ENCODE measurements around the gene KCNJ10.

KCNJ10 gene

GRCh38 chr1:160022330-160023310, 47.3 kb downstream of the KCNJ10 start:
- Histone ChIP-seq H3K36me3 (ENCODE audit: control insufficient read depth, low read length) (no peaks in the 10 kb centered on the region), H3K4me3 (ENCODE audit: low read length) (no peak overlapping the region), H4K20me1 (ENCODE audit: control insufficient read depth, insufficient read depth, low read depth, low read length) (no peaks in the 10 kb centered on the region), H3K4me2 (ENCODE audit: low read length) (no peak overlapping the region), H3K79me2 (ENCODE audit: control insufficient read depth, low read length) (no peaks in the 10 kb centered on the region), H3F3A (ENCODE audit: control insufficient read depth, insufficient read depth) (no peaks in the 10 kb centered on the region), H3K4me1 (ENCODE audit: control insufficient read depth, low read length) (no peaks in the 10 kb centered on the region), H3K27me3 (ENCODE audit: control insufficient read depth, low read length) (peaks cover 12% of the 10 kb centered on the region), H3K9me2 (replicated peaks; ENCODE audit: control insufficient read depth, low read length) (no peaks in the 10 kb centered on the region), H3K27ac (ENCODE audit: low read depth, low read length) (no peak overlapping the region), H3K9me3 (ENCODE audit: control insufficient read depth, insufficient read depth, low read length) (no peaks in the 10 kb centered on the region)
- TF ChIP-seq EZH2phosphoT487 (IDR thresholded peaks at IDR 0.05; ENCODE audit: borderline replicate concordance, low read length): no peak
- TF ChIP-seq, protein P1, sequence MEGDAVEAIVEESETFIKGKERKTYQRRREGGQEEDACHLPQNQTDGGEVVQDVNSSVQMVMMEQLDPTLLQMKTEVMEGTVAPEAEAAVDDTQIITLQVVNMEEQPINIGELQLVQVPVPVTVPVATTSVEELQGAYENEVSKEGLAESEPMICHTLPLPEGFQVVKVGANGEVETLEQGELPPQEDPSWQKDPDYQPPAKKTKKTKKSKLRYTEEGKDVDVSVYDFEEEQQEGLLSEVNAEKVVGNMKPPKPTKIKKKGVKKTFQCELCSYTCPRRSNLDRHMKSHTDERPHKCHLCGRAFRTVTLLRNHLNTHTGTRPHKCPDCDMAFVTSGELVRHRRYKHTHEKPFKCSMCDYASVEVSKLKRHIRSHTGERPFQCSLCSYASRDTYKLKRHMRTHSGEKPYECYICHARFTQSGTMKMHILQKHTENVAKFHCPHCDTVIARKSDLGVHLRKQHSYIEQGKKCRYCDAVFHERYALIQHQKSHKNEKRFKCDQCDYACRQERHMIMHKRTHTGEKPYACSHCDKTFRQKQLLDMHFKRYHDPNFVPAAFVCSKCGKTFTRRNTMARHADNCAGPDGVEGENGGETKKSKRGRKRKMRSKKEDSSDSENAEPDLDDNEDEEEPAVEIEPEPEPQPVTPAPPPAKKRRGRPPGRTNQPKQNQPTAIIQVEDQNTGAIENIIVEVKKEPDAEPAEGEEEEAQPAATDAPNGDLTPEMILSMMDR (IDR thresholded peaks at IDR 0.05; ENCODE audit: low read depth, low read length, poor library complexity, severe bottlenecking): no peak

DNA sequence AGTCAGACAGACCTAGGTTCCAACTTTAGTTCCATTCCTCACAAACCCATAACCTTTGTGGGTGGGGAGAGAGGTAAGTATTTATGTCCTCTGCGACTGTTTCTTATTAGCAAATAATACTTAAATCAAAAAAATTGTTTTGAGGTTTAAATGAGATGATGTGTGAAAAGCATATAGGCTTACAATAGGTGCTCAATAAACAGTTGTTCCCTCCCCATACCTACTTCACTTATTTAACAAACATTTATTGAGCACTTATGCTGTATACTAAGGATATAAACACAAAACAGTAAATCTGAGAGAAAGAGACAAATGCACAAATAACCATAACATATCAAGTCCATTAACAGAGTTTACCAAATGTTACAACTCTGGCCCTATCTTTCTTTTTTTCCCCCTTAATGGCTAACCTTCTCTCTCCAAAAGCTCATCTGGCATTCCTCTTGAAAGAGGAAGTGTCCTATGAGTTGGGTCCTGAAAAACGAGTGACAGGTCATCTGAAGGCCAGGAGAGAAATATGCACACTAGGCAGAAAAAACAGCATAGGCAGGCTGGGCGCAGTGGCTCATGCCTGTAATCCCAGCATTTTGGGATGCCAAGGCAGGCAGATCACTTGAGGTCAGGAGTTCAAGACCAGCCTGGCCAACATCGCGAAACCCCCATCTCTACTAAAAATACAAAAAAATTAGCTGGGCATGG, 48.4 kb downstream of the KCNJ10 start:
- Histone ChIP-seq H3K27ac (ENCODE audit: low read depth, low read length) (no peak overlapping the region), H3K27me3 (ENCODE audit: control insufficient read depth, low read length) (peaks cover 12% of the 10 kb centered on the region), H3K4me3 (ENCODE audit: low read length) (no peak overlapping the region), H3K9me2 (replicated peaks; ENCODE audit: control insufficient read depth, low read length) (no peaks in the 10 kb centered on the region), H3K79me2 (ENCODE audit: control insufficient read depth, low read length) (no peaks in the 10 kb centered on the region), H3K36me3 (ENCODE audit: control insufficient read depth, low read length) (no peaks in the 10 kb centered on the region), H3F3A (ENCODE audit: control insufficient read depth, insufficient read depth) (no peaks in the 10 kb centered on the region), H3K4me2 (ENCODE audit: low read length) (no peak overlapping the region), H3K9me3 (ENCODE audit: control insufficient read depth, insufficient read depth, low read length) (no peaks in the 10 kb centered on the region), H3K4me1 (ENCODE audit: control insufficient read depth, low read length) (no peaks in the 10 kb centered on the region), H4K20me1 (ENCODE audit: control insufficient read depth, insufficient read depth, low read depth, low read length) (no peaks in the 10 kb centered on the region)
- TF ChIP-seq, protein P1 (IDR thresholded peaks at IDR 0.05; ENCODE audit: low read depth, low read length, poor library complexity, severe bottlenecking): no peak
- no peak for TF ChIP-seq EZH2phosphoT487 (IDR thresholded peaks at IDR 0.05; ENCODE audit: borderline replicate concordance, low read length)

DNA sequence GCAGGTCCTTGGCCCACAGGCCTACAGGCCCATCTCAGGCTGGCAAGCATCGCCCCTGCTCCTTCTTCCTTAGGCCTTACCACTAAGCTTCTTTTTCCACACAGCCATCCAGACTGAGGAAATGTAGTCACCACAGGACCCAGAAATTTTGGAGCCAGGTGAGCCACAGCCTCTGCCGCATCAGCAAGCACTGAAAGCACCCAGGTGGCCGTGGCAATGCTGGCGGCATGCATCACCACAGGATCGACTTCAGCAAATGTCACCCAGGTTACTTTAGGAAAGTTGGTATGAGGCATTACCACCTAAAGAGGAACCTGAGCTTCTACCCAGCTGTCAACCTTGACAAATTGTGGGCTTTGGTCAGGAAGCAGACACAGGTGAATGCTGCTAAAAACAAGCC, 49.8 kb downstream of the KCNJ10 start:
- Histone ChIP-seq H3K36me3 (ENCODE audit: control insufficient read depth, low read length) (no peaks in the 10 kb centered on the region), H3K4me1 (ENCODE audit: control insufficient read depth, low read length) (no peaks in the 10 kb centered on the region), H3K27me3 (ENCODE audit: control insufficient read depth, low read length) (peaks cover 12% of the 10 kb centered on the region), H3K4me3 (ENCODE audit: low read length) (no peak overlapping the region), H3F3A (ENCODE audit: control insufficient read depth, insufficient read depth) (no peaks in the 10 kb centered on the region), H3K4me2 (ENCODE audit: low read length) (no peak overlapping the region), H3K9me3 (ENCODE audit: control insufficient read depth, insufficient read depth, low read length) (no peaks in the 10 kb centered on the region), H3K79me2 (ENCODE audit: control insufficient read depth, low read length) (no peaks in the 10 kb centered on the region), H4K20me1 (ENCODE audit: control insufficient read depth, insufficient read depth, low read depth, low read length) (no peaks in the 10 kb centered on the region), H3K9me2 (replicated peaks; ENCODE audit: control insufficient read depth, low read length) (no peaks in the 10 kb centered on the region), H3K27ac (ENCODE audit: low read depth, low read length) (no peak overlapping the region)
- no peak for TF ChIP-seq EZH2phosphoT487 (IDR thresholded peaks at IDR 0.05; ENCODE audit: borderline replicate concordance, low read length)
- TF ChIP-seq, protein P1 (IDR thresholded peaks at IDR 0.05; ENCODE audit: low read depth, low read length, poor library complexity, severe bottlenecking): no peak
